HepG2 (cell line): ENCODE measurements around the gene MTPN. TPM values are rescaled to one million over a fixed set of nuclear protein-coding genes. Genes with fewer than 3 reads are reported as not detected.

Source experiments
- ATAC-seq: fragments of 200-7000 bp; cut with Tn5 transposase; 3 replicates; pipeline ENCODE4 v1.9.1; 2020; ENCODE audit warnings: mild to moderate bottlenecking, moderate library complexity
- BruUV-seq: library from RNA; stranded (reverse); fragments of 400-500 nt; replicated peaks from 2 replicates; lab custom pipeline; 2021; lab: Mats Ljungman, UMichigan
- CTCF ChIA-PET: fragments of 300-600 bp; formaldehyde crosslinking; extraction: SDS; loops from one replicate; lab custom pipeline; 2021; ENCODE audit warnings: low total read pairs, inconsistent platforms, low intra/inter-chr PET ratio; lab: Yijun Ruan, JAX
- POLR2A ChIA-PET: fragments of 350-600 bp; sonication (Branson Sonifier 250); formaldehyde crosslinking; loops from one replicate; lab custom pipeline; 2020; ENCODE audit warnings: antibody characterized with exemption, inconsistent platforms; lab: Yijun Ruan, JAX
- DNase-seq: peaks from one replicate; pipeline ENCODE4 v3.0.0-alpha.2; 2015; ENCODE audit warnings: low spot score
- FAIRE-seq: peaks from 3 replicates; lab custom pipeline; 2011; peaks lifted over from hg19 to GRCh38; lab: Jason Lieb, UNC
- H2AFZ ChIP-seq: one replicate; pipeline ENCODE4 v1.6.1; 2011; ENCODE audit warnings: low read length, inconsistent platforms
- H3K27ac ChIP-seq: fragments of 300-600 bp; 3 replicates; pipeline ENCODE4 v1.8.0; 2011; ENCODE audit warnings: mixed run types, mild to moderate bottlenecking, mixed read lengths, low read length, inconsistent platforms; ENCODE audit not compliant: insufficient read depth; ENCODE audit errors: extremely low read length
- H3K27me3 ChIP-seq, 2 experiments: fragments of 200-600 bp in 1 of 2; 2 replicates in 1 of 2; 3 replicates in 1 of 2; pipeline versions ENCODE4 v1.6.0 to v1.8.0; 2011; ENCODE audit warnings: low read length in 2 of 2, mild to moderate bottlenecking in 2 of 2, moderate library complexity in 2 of 2, inconsistent platforms in 1 of 2; ENCODE audit not compliant: insufficient read depth in 2 of 2, control insufficient read depth in 1 of 2
- H3K36me3 ChIP-seq, 2 experiments: fragments of 200-600 bp in 1 of 2; replicated peaks in 1 of 2; 2 replicates in 1 of 2; 3 replicates in 1 of 2; pipeline versions ENCODE4 v1.5.1 to v1.8.0; 2011; ENCODE audit warnings: low read length in 2 of 2, inconsistent platforms in 1 of 2; ENCODE audit not compliant: insufficient read depth in 2 of 2, control insufficient read depth in 1 of 2
- H3K4me1 ChIP-seq: 2 replicates; pipeline ENCODE4 v1.5.1; 2012; ENCODE audit warnings: low read length, inconsistent platforms; ENCODE audit not compliant: insufficient read depth
- H3K4me2 ChIP-seq: 2 replicates; pipeline ENCODE4 v1.6.0; 2011; ENCODE audit warnings: low read depth, low read length, inconsistent platforms
- H3K4me3 ChIP-seq, 3 experiments: fragments of 200-600 bp in 1 of 3; sonication (generic), shearing (Covaris generic) in 1 of 3; replicated peaks in 1 of 3; 2 replicates each; pipeline ENCODE4 v1.5.1; 2011 to 2016; ENCODE audit warnings: low read length in 3 of 3, inconsistent platforms in 2 of 3, low read depth in 2 of 3, mild to moderate bottlenecking in 2 of 3, control low read depth in 1 of 3, mixed read lengths in 1 of 3; ENCODE audit not compliant: insufficient read depth in 1 of 3
- H3K79me2 ChIP-seq: one replicate; pipeline ENCODE4 v1.6.1; 2011; ENCODE audit warnings: low read length, inconsistent platforms; ENCODE audit not compliant: insufficient read depth
- H3K9ac ChIP-seq: 2 replicates; pipeline ENCODE4 v1.6.0; 2011; ENCODE audit warnings: mild to moderate bottlenecking, low read depth, low read length, inconsistent platforms; ENCODE audit not compliant: insufficient read depth
- H3K9me3 ChIP-seq: 2 replicates; pipeline ENCODE4 v1.5.1; 2012; ENCODE audit warnings: mild to moderate bottlenecking, low read length
- H4K20me1 ChIP-seq: 2 replicates; pipeline ENCODE4 v1.6.0; 2011; ENCODE audit warnings: inconsistent platforms, mild to moderate bottlenecking, low read length, moderate library complexity; ENCODE audit not compliant: insufficient read depth
- TFAP4 ChIP-seq: sonication (generic); IDR thresholded peaks from 2 replicates; pipeline ENCODE4 v1.6.1; 2016; ENCODE audit warnings: low read depth, borderline replicate concordance
- ZFP37 ChIP-seq: sonication (generic); formaldehyde crosslinking; IDR thresholded peaks from 2 replicates; pipeline ENCODE4 v1.4.0; 2020; ENCODE audit warnings: missing genetic modification reagents, borderline replicate concordance
- ZNF484 ChIP-seq: sonication (generic); formaldehyde crosslinking; IDR thresholded peaks from 2 replicates; pipeline ENCODE4 v1.5.1; 2020; ENCODE audit warnings: mild to moderate bottlenecking, low read depth, missing genetic modification reagents, borderline replicate concordance
- ZNF569 ChIP-seq: sonication (generic); formaldehyde crosslinking; IDR thresholded peaks from 2 replicates; pipeline ENCODE4 v1.5.0; 2020; ENCODE audit warnings: mild to moderate bottlenecking, missing genetic modification reagents, moderate library complexity, borderline replicate concordance
- ZNF639 ChIP-seq: conservative IDR thresholded peaks from 2 replicates; pipeline ENCODE4 v1.6.1; 2018; ENCODE audit warnings: missing genetic modification reagents
- ZNF678 ChIP-seq: sonication (generic); formaldehyde crosslinking; IDR thresholded peaks from 2 replicates; pipeline ENCODE4 v1.4.0; 2020; ENCODE audit warnings: mild to moderate bottlenecking, missing genetic modification reagents
- WGBS: methylation state at CpG from one replicate; pipeline ENCODE4 v1.1.6; 2017; ENCODE audit warnings: low lambda C conversion rate; 5-methylcytosine and 5-hydroxymethylcytosine counted together
- in situ Hi-C: cut with HindIII; loops from 2 replicates; pipeline ENCODE4 v1.10.0; 2017; ENCODE audit warnings: low pct_unique_long_range_greater_than_20kb; ENCODE audit not compliant: extremely low pct_ligation_motif_present
- intact Hi-C: fragments of 100-400 bp; cut with micrococcal nuclease; formaldehyde crosslinking; loops from one replicate; pipeline ENCODE4 v1.10.0; 2022; ENCODE audit not compliant: unreplicated experiment
- polyA plus RNA-seq, 8 experiments: library from polyadenylated mRNA; depleted of rRNA in 3 of 8; stranded (reverse) in 7 of 8; unstranded in 1 of 8; fragments of >200 nt; fragmentation: Illumina TruSeq in 4 of 8; extraction: Trizol in 4 of 8; gene quantifications; 2 replicates each; pipeline versions ENCODE4 v1.2.1 to v1.2.3, GENCODE V29; 2011 to 2016; ENCODE audit warnings: low read depth in 4 of 8, missing spikeins in 1 of 8, mixed read lengths in 1 of 8; ENCODE audit not compliant: insufficient read depth in 1 of 8
- total RNA-seq, 5 experiments: library from RNA; depleted of rRNA; stranded (reverse); fragments of >200 nt; fragmentation: Illumina TruSeq; extraction: Trizol; gene quantifications; 2 replicates each; pipeline ENCODE4 v1.2.3, GENCODE V29; 2016; ENCODE audit warnings: low read depth in 1 of 5
- TF ChIP-seq, protein P1 (sequence below): sonication (generic); formaldehyde crosslinking; conservative IDR thresholded peaks from 2 replicates; pipeline ENCODE4 v1.4.0; 2020; ENCODE audit warnings: missing genetic modification reagents

MTPN gene
- total and polyA plus RNA-seq, 2 of the 13 experiments (the other 11 are each of a cell fraction or from before 2014, with no cell fraction given) = 31.1 to 71.7 TPM

GRCh38 chr7:135920478-135920877 is 56.7 kb downstream of the MTPN start:
- 94% methylated on average over 7 of the region's 7 CpGs for WGBS
- POLR2A ChIA-PET = no interaction called here
- intact Hi-C loops = no loop called here

More at GRCh38 chr7:135920478-135920877, 56.7 kb downstream of the MTPN start:
- CTCF ChIA-PET = no interaction called here
- Histone ChIP-seq H3K27me3 (no peaks in the 10 kb centered on the region), H3K36me3 (no peaks in the 10 kb centered on the region), H3K9ac (no peak overlapping the region), H3K4me2 (no peak overlapping the region), H3K27ac (no peak overlapping the region), H3K4me1 (no peaks in the 10 kb centered on the region), H3K4me3 (no peak overlapping the region), H3K79me2 (no peaks in the 10 kb centered on the region), H4K20me1 (no peaks in the 10 kb centered on the region), H3K9me3 (no peaks in the 10 kb centered on the region), H2AFZ (no peak overlapping the region)
- in situ Hi-C loops = no loop called here
- BruUV-seq = no TSS peak
- DNase-seq (no peak), ATAC-seq (no peak), FAIRE-seq (no peak)
- TF ChIP-seq ZNF678 (CRISPR knock-in tag) (no peak), ZNF569 (no peak), ZNF484 (CRISPR knock-in tag) (no peak), ZNF639 (no peak), ZFP37 (CRISPR knock-in tag) (no peak), TFAP4 (no peak)
- TF ChIP-seq, protein P1, sequence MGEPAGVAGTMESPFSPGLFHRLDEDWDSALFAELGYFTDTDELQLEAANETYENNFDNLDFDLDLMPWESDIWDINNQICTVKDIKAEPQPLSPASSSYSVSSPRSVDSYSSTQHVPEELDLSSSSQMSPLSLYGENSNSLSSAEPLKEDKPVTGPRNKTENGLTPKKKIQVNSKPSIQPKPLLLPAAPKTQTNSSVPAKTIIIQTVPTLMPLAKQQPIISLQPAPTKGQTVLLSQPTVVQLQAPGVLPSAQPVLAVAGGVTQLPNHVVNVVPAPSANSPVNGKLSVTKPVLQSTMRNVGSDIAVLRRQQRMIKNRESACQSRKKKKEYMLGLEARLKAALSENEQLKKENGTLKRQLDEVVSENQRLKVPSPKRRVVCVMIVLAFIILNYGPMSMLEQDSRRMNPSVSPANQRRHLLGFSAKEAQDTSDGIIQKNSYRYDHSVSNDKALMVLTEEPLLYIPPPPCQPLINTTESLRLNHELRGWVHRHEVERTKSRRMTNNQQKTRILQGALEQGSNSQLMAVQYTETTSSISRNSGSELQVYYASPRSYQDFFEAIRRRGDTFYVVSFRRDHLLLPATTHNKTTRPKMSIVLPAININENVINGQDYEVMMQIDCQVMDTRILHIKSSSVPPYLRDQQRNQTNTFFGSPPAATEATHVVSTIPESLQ = no peak
